ENCODE measurements around the gene TMEM184B.
"Not testable (repeated sequence)": the region's sequence is repeated elsewhere in the genome, so short reads cannot be mapped to it uniquely, and the experiment has no call there.

TMEM184B gene

DNA sequence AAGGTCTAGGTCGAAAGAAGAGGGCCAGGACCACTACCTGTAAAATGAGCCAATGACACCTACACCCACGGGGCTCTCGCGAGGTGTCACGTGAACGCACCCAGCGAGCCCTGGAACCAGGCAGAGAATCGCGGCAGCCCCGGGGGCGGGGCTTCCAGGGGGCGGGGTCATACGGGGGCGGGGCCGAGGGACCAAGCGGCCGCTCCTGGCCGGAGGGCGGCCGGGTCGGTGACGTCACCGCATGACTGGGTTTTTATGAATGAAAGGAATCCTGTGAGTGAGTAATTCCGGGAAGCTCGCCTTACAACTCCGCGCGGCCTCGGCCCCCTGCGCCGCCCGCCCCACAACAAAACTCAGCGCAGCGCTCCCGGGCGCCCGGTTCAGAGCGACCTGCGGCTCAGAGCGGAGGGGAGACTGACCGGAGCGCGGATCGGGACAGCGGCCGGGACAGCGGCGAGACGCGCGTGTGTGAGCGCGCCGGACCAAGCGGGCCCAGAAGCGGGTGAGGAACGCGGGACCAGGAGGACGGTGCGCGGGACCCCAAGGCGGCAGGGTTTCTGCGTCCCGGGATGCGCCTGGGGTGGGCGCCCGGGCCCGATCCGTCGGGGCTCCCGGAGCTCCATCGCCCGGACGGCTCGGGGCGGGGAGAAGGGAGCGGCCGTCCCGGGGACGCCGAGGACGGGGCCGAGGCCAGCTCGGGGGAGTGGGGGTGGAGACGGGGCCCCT lies 70.9 kb downstream of the TMEM184B start, which contains the start of gene MAFF:
TSS of gene MAFF (plus strand) at position 284 of the 726 bp plus-strand sequence. CDS start 11,860 bp downstream, outside the sequence.
- peak; percentile 85 for DNase-seq

- no peak for DNase-seq
Observed at GRCh38 chr22:38201371-38201710, 71.5 kb downstream of the TMEM184B start.

DNA sequence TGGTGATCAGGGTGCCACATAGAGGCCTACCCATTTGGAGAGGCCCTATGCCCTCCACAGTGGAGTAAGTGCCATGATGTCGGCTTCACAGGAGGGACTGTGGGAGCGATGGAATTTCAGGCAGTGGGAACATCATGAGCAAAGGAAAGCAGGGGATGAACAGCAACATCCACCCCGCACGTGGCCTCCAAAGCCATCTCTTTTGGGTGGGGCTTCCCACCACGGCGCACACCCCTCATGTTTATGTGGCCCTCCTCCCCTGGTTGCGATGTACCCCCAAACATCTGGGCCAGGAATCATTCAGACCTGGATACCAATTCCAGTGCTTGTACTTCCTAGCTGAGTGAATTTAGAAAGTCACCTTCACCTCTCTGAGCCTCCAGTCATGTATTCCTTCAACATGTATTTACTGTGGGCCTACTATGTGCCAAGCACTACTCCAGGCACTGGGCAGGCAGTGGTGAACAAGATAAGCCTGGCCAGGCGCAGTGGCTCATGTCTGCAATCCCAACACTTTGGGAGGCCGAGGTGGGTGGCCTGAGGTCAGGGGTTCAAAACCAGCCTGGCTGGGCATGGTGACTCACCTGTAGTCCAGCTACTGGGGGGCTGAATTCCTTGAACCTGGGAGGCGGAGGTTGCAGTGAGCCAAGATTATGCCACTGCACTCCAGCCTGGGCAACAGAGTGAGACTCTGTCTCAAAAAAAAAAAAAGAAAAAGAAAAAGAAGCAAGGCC lies 72.8 kb downstream of the TMEM184B start:
- DNase-seq, result no peak

DNA sequence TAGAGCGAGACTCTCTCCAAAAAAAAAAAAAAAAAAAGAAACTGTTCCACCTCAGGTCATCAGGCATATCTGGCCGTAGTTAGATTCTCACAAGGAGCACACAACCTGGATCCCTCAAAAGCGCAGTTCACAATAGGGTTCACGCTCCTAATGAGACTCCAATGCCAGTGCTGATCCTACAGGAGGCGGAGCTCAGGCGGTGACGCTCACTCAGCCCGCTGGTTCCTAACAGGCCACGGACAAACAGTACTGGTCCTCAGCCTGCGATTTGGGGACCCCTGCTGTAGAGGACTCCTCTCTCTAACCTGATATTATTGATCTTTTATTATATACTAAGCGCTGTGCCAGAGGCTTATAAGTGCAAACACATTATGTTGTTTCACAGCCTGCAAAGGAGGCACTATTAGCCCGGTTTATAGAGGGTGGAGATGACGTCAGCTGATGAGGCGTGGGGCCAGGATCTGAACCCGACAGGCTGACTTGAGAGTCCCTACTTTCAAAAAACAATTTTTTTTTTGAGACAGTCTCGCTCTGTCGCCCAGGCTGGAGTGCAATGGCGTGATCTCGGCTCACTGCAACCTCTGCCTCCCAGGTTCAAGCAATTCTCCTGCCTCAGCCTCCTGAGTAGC lies 75.9 kb downstream of the TMEM184B start:
- DNase-seq, result no peak

DNA sequence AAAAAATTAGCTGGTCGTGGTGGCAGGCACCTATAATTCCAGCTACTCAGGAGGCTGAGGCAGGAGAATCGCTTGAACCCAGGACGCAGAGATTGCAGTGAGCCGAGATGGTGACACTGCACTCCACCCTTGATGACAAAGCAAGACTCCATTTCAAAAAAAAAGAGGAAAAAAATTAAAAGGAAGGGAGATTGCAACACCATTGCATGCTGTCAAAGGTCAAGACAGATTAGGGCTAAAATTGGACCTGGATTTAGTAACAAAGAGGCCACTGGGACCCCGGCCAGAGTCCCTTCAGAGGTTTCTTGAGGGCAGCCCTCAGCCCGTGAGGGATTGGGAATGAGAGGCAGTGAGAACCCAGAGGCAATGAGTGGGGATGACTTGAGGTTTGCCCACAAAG lies 79.2 kb downstream of the TMEM184B start:
- DNase-seq, result no peak

- no peak for DNase-seq
Observed at GRCh38 chr22:38192475-38192863, 80.3 kb downstream of the TMEM184B start.

- DNase-seq, result no peak
Observed at GRCh38 chr22:38191731-38192474, 80.9 kb downstream of the TMEM184B start.

GRCh38 chr22:38191055-38191454 lies 81.8 kb downstream of the TMEM184B start:
- DNase-seq, result no peak

DNA sequence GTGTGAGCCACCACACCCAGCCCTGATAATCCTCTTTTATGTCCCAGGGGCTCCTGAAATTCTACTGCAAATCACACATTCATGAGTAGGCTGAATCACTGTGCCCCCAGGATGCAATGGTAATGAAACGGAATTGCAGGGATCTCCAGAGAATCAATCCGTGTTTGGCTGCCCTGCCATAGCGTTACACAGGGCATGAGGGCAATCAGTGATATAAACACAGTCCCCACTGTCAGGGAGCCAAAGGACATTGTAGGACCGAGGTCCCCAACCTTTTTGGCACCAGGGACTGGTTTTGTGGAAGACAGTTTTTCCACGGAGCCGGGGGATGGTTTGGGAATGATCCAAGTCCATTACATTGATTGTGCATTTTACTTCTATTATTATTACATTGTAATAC lies 82.2 kb downstream of the TMEM184B start:
- DNase-seq, result no peak

DNA sequence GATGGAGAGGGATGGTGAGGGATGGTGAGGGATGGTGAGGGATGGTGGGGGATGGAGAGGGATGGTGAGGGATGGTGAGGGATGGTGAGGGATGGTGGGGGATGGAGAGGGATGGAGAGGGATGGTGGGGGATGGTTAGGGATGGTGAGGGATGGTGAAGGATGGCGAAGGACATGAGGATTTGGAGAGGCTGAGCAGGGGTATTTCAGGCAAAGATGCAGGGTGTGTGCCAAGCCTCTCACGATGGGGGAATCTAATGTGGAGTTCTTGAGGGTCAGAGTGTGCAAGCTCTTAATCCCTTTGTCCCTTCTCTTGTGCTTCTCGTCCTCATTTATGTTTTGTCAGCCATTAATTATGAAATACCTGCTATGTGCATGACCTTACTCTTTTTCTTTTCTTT lies 83.7 kb downstream of the TMEM184B start:
- DNase-seq, result no peak

DNA sequence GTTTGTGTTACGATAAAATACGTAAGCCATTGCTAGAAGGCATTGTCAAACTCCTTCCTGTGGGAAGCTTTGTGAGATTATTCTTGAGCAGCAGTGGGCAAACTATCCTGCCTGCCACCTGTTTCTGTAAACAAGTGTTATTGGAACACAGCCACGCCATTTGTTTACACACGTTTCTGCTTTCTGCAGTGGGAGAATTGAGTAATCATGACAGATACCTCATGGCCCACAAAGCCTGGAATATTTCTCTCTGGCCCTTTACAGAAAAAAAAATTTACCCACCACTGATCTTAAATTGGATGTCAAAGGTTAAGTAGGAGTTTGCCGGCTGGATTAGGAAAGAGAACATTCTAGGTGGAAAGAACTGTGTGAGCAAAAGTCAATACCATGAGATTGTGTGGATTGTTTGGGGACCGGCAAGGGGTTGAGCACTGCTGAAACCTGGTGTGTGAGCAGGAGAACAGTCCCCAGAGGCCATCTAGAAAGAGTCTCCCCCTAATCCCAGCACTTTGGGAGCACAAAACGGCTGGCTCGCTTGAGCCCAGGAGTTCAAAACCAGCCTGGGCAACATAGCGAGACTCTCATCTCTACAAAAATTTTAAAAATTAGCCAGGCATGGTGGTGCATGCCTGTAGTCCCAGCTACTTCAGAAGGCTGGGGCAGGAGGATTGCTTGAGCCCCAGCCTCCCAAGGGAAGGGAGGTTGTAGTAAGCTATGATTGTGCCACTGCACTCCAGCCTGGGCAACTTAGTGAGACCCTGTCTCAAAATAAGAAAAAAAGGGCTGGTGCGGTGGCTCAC lies 85.2 kb downstream of the TMEM184B start:
- no peak for DNase-seq

GRCh38 chr22:38186429-38186828 lies 86.4 kb downstream of the TMEM184B start:
- DNase-seq, result no peak

- DNase-seq, result no peak
Observed at GRCh38 chr22:38184788-38185187, 88.0 kb downstream of the TMEM184B start.

- DNase-seq, result peak; percentile 90
Observed at GRCh38 chr22:38181453-38182200, 91.2 kb downstream of the TMEM184B start, which contains the start of gene PLA2G6. Gene PLA2G6 (minus strand): TSS chr22:38181830. CDS start chr22:38169426, 12,404 bp downstream.

GRCh38 chr22:38180841-38181452 lies 91.9 kb downstream of the TMEM184B start:
- no peak for DNase-seq

DNA sequence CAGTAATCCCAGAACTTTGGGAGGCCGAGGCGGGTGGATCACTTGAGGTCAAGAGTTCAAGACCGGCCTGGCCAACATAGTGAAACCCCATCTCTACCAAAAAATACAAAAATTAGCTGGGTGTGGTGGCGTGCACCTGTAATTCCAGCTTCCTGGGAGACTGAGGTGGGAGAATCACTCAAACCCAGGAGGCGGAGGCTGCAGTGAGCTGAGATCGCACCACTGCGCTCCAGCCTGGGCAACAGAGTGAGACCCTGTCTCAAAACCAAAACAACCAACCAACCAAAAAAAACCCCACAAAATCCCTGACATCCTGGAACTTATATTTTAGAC lies 94.2 kb downstream of the TMEM184B start:
- not testable (repeated sequence) for DNase-seq

GRCh38 chr22:38177926-38178604 lies 94.7 kb downstream of the TMEM184B start:
- DNase-seq, result no peak

DNA sequence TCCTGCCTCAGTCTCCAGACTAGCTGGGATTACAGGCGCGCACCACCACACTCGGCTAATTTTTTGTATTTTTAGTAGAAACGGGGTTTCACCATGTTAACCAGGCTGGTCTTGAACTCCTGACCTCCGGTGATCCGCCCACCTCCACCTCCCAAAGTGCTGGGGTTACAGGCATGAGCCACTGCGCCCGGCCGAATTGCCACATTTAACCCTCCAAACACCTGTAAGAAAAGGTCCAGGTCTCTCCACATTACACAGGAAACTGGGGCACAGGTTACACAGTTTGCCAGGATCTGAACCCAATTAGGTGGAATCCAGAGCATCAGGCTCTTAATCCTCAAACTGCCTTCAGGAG lies 95.3 kb downstream of the TMEM184B start:
- not testable (repeated sequence) for DNase-seq

GRCh38 chr22:38177044-38177443 lies 95.8 kb downstream of the TMEM184B start:
- DNase-seq, result no peak

DNA sequence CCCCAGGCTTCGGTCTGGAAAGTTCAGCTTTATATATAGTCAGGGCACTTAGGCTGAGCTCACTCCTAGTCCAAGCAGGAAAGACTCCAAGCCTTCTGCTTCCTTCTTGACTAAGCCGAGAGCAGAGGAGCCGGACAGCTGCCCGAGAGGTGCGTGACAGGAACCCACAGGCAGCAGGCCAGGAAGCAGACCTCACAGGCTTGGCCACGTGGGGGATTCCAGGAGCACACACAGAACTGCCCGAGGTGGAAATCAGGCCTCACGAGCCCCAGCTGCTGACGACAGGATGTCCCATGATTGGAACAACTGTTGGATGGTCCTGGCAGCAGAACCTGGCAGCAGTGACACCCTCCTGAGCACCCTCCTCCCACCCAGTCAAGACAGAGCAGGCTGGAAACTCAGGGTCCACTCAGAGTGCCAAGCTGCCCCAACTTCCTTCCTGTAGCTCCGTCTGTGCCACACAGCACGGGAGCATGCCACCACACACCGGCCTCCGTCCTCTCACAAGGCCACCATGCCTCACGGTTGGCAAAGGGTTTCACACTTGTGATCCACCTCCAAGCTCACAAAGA lies 96.6 kb downstream of the TMEM184B start:
- DNase-seq, result no peak

Data from activated T-cell treated with anti-CD3 and anti-CD28 coated beads for 4 hours (primary cell).